HPDE6-E6E7 (cell line): Measurements from ENCODE around the gene PTPN23.

ENCODE experiments used
- DNase-seq: peaks from one replicate; pipeline ENCODE4 v3.0.0; 2011; ENCODE audit warnings: missing footprints; ENCODE audit errors: extremely low spot score

Gene PTPN23

GRCh38 chr3:47419083-47420043, 38.5 kb downstream of the PTPN23 start:
- no peak for DNase-seq

DNA sequence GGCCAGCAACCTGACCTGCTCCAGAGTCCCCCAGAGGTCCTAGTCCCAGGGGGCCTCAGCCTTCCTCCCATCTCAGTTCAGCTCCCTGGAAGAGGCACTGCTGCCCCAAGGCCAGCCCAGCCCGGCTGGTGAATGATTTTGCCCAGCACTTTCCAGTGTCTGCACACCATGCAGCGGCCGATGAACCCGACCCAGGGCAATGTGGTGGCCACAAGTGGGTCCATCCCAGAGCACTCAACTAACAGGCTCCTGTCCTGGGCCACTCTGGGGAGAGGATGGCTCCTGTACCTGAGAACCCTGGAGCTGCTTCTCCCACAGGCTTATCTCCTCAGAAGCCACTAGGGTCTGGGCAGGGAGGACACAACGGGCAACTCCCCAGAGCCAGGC, 39.2 kb downstream of the PTPN23 start:
- DNase-seq, result no peak

DNA sequence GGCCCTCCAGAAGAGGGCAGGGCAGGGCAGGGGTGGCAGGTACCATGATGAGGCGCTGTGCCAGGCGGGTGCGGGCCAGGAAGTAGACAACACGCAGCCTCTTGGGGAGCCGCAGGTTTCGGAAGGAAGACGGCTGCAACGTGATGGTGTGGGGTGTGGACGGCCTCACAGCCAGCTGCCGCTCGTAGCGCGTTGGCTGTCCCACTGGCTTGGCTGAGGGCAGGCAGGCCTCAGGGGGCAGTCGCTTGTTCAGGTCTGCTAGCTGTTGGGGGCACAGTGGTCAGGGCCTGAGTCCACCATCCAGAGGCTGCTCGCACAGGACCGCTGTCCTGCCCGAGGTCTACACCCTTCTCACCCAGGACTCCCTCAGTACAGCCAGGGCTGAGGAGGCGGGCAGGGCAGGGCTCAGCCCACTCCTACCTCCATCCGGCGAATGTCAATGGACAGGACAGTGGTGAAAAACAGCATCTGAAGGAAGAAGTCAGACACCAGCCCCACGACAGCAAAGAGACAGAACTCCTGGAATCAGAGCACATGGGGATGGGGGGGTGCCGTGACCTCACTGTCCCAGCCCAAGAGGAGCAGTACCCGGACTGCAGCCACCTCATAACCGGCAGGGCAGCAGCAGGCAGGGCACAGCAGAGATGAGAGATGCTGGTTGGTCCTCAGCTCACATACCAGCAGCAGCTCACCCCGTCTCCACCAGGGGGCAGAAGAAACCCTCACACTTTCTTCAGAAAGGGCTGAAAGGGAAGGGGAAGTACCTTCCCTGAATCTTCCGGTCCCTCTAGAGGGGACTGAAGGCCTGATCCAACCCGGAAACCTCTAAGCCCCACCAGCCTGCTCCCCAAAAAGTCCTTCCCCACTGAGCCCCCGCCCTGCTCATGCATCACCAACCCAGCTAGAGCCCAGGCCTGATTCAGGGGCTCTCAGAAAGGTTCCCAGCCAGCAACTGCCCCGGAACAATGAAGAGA, 40.0 kb downstream of the PTPN23 start:
- DNase-seq, result peak; percentile 49

- peak; percentile 14 for DNase-seq
These were observed 41.2 kb downstream of the PTPN23 start for GRCh38 chr3:47421741-47422649.

DNA sequence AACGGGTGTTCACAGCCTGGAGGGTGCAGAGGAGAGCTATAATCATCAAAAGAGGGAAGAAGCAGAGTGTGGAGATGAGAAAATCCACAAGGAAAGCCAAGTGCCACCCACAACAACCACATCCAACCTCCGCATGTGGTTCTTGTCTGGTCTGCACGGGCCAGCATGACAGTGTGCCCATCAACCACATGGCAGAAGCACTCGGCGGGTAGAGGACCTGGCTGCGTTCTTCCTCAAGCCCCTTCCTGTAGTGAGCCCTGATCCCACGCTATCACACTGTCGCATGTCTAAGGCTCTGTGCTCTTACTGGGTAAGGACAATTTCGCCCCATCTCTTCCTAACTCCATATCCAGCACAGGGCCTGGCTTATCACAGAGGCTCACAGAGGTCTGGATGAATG, 41.9 kb downstream of the PTPN23 start:
- no peak for DNase-seq

DNA sequence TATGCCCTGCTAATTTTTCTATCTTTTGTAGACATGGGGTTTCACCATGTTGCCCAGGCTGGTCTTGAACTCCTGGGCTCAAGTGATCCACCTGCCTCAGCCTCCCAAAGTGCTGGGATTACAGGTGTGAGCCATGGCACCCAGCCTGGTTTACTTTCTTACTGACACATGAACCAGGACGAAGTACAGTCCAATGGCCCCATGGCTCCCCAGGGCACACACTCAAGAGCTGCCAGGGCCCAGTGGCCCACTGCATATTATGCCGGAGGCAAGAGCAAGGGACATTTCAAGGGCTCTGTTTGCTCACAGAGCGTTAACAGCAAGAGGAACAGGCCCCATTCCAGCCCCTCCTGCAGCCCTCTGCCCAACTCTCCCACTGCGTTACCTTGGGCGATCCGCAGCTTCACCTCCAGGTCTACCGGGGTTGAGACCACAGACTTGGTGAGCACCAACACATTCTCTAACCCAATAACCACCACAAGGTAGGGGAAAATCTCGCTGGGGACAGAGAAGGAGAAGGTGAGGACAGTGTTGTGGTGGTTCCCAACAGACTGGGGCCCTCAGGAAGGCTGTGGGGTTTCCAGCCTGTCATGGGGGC, 42.8 kb downstream of the PTPN23 start:
- no peak for DNase-seq

DNA sequence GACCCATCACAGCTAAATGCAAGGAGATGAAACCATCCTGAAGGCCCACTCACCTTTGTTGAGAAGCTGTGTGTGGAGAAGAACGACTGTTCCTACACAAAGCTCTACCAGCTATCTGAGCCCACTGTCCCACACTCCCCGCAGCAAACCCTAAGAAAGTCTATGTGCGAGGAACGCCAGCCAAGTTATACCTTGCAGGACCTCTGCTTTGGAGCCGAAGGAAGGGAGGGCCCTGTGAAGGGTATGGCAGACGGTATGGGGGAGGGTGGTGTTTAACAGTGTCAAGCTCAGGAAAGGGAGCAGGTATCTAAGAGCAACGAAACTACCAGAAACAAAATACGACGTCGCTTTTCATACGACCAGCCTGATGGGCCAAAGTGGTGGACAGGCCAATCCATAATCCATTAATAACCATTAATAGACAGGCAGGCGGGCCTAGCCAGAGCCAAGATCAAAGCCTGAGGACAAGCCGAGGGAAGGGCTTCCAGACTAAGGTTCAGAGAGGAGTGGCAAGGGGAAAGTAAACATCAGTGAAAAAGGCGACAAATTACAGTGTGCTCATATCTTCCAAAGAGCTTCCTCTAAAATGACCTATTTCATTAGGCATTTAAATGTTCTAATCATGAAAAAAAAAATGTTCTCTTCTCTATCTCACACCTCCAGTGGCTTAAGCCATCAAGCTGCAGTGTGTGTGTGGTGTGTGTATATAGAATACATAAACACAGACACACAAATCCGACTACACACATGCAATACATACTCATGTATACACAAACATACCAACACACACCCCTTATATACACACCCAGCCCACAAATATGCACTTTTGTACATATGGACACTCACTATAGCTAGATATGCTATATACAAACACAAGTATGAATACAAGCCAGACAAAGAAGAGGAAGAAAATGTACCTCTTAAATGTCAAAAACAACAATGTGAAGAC, 43.9 kb downstream of the PTPN23 start:
- no peak for DNase-seq

DNA sequence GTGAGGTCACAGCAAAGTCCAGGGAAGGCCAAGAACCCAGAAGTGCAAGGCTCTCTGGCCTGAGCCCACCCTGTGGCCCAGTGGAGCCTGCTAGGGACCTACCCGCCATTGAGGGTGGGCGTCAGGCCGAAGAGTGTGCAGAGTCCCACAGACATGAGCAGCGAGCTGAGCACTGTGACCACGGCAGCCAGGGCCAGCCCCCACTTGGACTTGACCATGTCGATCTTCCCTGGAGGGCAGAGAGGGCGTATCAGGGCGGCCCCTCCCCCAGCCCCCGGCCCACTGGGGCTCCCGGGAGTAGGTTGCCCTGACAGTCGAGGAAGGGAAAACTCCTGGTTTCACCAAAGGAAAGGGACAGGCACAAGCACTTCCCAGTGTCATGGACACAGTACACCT, 44.6 kb downstream of the PTPN23 start:
- DNase-seq, result no peak

DNA sequence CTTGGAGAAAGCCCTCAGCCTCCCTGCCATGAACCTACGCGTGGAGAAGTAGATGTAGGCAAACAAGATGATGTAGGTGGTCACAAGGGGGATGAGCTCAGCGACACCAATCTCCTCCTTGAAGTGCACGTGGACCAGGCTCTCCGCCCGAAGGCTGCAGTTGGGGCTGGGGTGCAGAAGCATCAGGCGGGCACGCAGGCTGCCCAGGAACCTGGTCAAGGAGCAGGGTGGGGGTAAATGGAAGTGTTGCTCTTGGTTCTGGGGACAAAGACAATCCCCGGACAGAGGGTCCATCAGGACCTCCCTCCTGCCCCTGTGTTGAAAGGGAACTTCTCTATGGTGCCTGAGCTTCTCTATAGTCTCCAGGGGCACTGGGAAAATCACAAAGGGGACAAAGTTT, 45.1 kb downstream of the PTPN23 start:
- no peak for DNase-seq

- no peak for DNase-seq
These were observed 47.0 kb downstream of the PTPN23 start for GRCh38 chr3:47427866-47428265.

- DNase-seq, result no peak
These were observed 47.8 kb downstream of the PTPN23 start for GRCh38 chr3:47428662-47429061.

- DNase-seq, result no peak
These were observed 48.9 kb downstream of the PTPN23 start for GRCh38 chr3:47429476-47430270.

DNA sequence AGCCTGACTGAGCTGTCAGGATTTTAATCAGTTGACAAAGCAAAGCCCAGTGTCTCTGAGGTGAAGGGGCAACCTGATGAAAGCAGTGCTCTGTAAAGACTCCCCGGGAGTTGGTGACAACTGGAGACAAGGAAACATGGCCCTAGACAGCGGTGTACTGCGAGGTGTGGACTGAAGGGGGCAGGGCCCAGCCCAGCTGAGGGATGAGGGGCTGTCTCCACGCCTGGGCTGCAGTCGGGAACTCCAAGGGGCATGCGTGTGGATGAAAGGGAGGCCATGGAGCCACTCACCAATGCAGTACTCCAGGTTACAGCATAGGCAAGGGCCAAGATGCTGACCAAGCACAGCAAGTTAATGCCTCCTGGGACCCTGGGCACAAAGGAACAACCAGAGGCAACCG, 49.8 kb downstream of the PTPN23 start:
- DNase-seq, result no peak

DNA sequence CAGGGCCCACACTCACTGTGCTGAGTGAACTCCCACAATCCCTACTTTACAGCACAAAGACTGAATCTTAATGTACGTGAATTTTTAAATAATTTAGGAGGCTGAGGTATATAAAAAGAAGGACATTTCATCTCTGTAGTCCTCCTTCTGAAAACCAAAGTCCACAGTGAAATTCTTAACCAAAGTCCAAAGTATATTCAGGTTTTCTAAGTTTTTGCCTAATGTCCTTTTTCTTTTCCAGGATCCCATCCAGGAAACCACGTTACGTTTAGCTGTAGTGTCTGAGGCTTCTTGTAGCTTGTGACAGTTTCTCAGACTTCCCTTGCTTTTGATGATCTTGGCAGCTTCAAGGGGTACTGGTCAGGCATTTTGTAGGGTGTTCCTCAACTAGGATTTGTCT, 50.4 kb downstream of the PTPN23 start:
- no peak for DNase-seq

- DNase-seq, result no peak
These were observed 51.9 kb downstream of the PTPN23 start for GRCh38 chr3:47432673-47433072.

GRCh38 chr3:47433796-47434195, 53.0 kb downstream of the PTPN23 start:
- DNase-seq, result no peak

DNA sequence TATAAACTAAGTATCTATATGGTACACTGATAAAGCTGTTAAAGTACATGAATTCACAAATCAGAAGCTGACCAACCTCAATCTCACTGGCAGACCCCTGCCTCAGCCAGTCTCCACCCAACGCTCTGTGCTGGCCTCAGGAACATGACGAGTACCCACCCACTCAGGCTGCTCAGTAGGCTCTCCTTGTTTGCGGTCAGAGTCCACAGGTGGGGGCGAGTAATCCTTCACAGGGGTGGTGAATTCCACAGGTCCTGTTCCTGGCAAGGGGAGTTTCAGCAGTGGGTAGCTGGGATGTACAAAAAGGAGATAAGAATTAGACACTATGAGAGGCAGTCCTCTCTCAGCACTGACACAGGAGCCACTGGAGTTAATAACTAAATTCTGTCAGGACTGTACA, 54.0 kb downstream of the PTPN23 start:
- DNase-seq, result no peak

- no peak for DNase-seq
These were observed 55.4 kb downstream of the PTPN23 start for GRCh38 chr3:47436180-47436579.

DNA sequence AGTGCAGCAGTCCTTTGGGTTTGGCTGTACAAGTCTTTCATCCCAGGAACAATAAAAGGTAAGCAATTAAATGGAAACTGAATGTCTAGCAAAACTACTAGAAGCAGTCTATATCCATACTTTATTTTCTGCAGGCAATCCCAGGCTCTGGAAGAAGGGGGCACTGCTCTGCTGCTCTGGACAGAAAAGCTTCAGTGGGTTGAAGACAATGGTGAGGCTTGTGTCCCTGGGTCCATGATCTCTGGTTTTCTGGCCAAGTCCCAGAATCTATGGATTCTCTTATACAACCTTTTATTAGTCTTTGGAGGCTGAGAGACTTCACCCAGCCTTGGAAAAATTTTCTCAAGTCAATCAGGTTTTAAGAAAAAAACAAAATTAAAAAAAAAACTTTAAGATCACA, 59.3 kb downstream of the PTPN23 start:
- DNase-seq, result no peak
